HepG2 (cell line): Measurements from ENCODE around the gene SDF2. TPM values are rescaled to one million over a fixed set of nuclear protein-coding genes. Genes with fewer than 3 reads are reported as not detected.

Experiments
- BHLHE40 ChIP-seq: IDR thresholded peaks from 2 replicates; pipeline ENCODE4 v1.6.1; 2011; ENCODE audit warnings: low read length, improper control_type of control experiment
- DBP ChIP-seq: sonication (generic); formaldehyde crosslinking; IDR thresholded peaks from 2 replicates; pipeline ENCODE4 v1.4.0; 2020; ENCODE audit warnings: missing genetic modification reagents; ENCODE audit errors: not compliant biosample characterization
- HES4 ChIP-seq: sonication (generic); formaldehyde crosslinking; IDR thresholded peaks from 2 replicates; pipeline ENCODE4 v1.9.0; 2021; ENCODE audit warnings: mild to moderate bottlenecking, missing genetic modification reagents, borderline replicate concordance
- KAT8 ChIP-seq: IDR thresholded peaks from 2 replicates; pipeline ENCODE4 v1.6.1; 2016; ENCODE audit warnings: missing genetic modification reagents, missing compliant biosample characterization
- NFYC ChIP-seq: IDR thresholded peaks from 2 replicates; pipeline ENCODE4 v1.6.1; 2016; ENCODE audit warnings: missing genetic modification reagents, missing compliant biosample characterization
- NR1H2 ChIP-seq: sonication (generic); formaldehyde crosslinking; IDR thresholded peaks from 2 replicates; pipeline ENCODE4 v1.8.1; 2022; ENCODE audit warnings: low read depth, missing genetic modification reagents, borderline replicate concordance
- PAF1 ChIP-seq: IDR thresholded peaks from 2 replicates; pipeline ENCODE4 v1.6.1; 2016; ENCODE audit warnings: missing genetic modification reagents, missing compliant biosample characterization
- PBX3 ChIP-seq: sonication (generic); formaldehyde crosslinking; IDR thresholded peaks from 2 replicates; pipeline ENCODE4 v1.8.1; 2023; ENCODE audit warnings: missing genetic modification reagents, inconsistent platforms, borderline replicate concordance
- SNAPC5 ChIP-seq: sonication (generic); formaldehyde crosslinking; IDR thresholded peaks from 2 replicates; pipeline ENCODE4 v1.8.1; 2023; ENCODE audit warnings: mild to moderate bottlenecking, missing genetic modification reagents, borderline replicate concordance
- SP4 ChIP-seq: sonication (generic); formaldehyde crosslinking; IDR thresholded peaks from 2 replicates; pipeline ENCODE4 v1.8.1; 2023; ENCODE audit warnings: mild to moderate bottlenecking, missing genetic modification reagents
- SRSF4 ChIP-seq: fragments of 200-400 bp; formaldehyde crosslinking; IDR thresholded peaks from one replicate; pipeline ENCODE4 v1.6.1; 2018; ENCODE audit warnings: mild to moderate bottlenecking, low read depth, low read length, moderate library complexity; ENCODE audit not compliant: poor library complexity, severe bottlenecking
- SYNCRIP ChIP-seq: fragments of 200-400 bp; formaldehyde crosslinking; IDR thresholded peaks from 2 replicates; pipeline ENCODE4 v1.6.1; 2018; ENCODE audit warnings: mild to moderate bottlenecking, low read depth, low read length; ENCODE audit not compliant: insufficient read depth
- TBX2 ChIP-seq: sonication (generic); formaldehyde crosslinking; IDR thresholded peaks from 2 replicates; pipeline ENCODE4 v1.5.0; 2020; ENCODE audit warnings: missing genetic modification reagents, mild to moderate bottlenecking, borderline replicate concordance
- TEAD2 ChIP-seq: sonication (generic); formaldehyde crosslinking; IDR thresholded peaks from 2 replicates; pipeline ENCODE4 v1.9.0; 2021; ENCODE audit warnings: missing genetic modification reagents
- ZBTB21 ChIP-seq: sonication (generic); formaldehyde crosslinking; IDR thresholded peaks from 2 replicates; pipeline ENCODE4 v1.4.0; 2020; ENCODE audit warnings: missing genetic modification reagents
- ZKSCAN5 ChIP-seq: sonication (generic); formaldehyde crosslinking; IDR thresholded peaks from 2 replicates; pipeline ENCODE4 v1.5.1; 2020; ENCODE audit warnings: mild to moderate bottlenecking, missing genetic modification reagents
- ZNF615 ChIP-seq: sonication (generic); formaldehyde crosslinking; IDR thresholded peaks from 2 replicates; pipeline ENCODE4 v1.5.0; 2020; ENCODE audit warnings: mild to moderate bottlenecking, missing genetic modification reagents, borderline replicate concordance
- ZNF639 ChIP-seq: conservative IDR thresholded peaks from 2 replicates; pipeline ENCODE4 v1.6.1; 2018; ENCODE audit warnings: missing genetic modification reagents
- ZNF720 ChIP-seq: sonication (generic); formaldehyde crosslinking; IDR thresholded peaks from 2 replicates; pipeline ENCODE4 v1.4.0; 2020; ENCODE audit warnings: missing genetic modification reagents
- ZNF768 ChIP-seq: sonication (generic); formaldehyde crosslinking; IDR thresholded peaks from 2 replicates; pipeline ENCODE4 v1.4.0; 2020; ENCODE audit warnings: missing genetic modification reagents
- ZNF891 ChIP-seq: sonication (generic); formaldehyde crosslinking; IDR thresholded peaks from 2 replicates; pipeline ENCODE4 v1.5.0; 2020; ENCODE audit warnings: mild to moderate bottlenecking, missing genetic modification reagents
- polyA plus RNA-seq, 8 experiments: library from polyadenylated mRNA; depleted of rRNA in 3 of 8; stranded (reverse) in 7 of 8; unstranded in 1 of 8; fragments of >200 nt; fragmentation: Illumina TruSeq in 4 of 8; extraction: Trizol in 4 of 8; gene quantifications; 2 replicates each; pipeline versions ENCODE4 v1.2.1 to v1.2.3, GENCODE V29; 2011 to 2016; ENCODE audit warnings: low read depth in 4 of 8, missing spikeins in 1 of 8, mixed read lengths in 1 of 8; ENCODE audit not compliant: insufficient read depth in 1 of 8
- total RNA-seq, 5 experiments: library from RNA; depleted of rRNA; stranded (reverse); fragments of >200 nt; fragmentation: Illumina TruSeq; extraction: Trizol; gene quantifications; 2 replicates each; pipeline ENCODE4 v1.2.3, GENCODE V29; 2016; ENCODE audit warnings: low read depth in 1 of 5
- TF ChIP-seq, protein P1 (sequence below), 2 experiments: sonication (generic) in 1 of 2; formaldehyde crosslinking in 1 of 2; IDR thresholded peaks; 2 replicates each; pipeline versions ENCODE4 v1.5.1 to v1.6.1; 2011 to 2020; ENCODE audit warnings: borderline replicate concordance in 1 of 2, low read depth in 1 of 2, low read length in 1 of 2, mild to moderate bottlenecking in 1 of 2, missing genetic modification reagents in 1 of 2, moderate library complexity in 1 of 2

The SDF2 gene
- total and polyA plus RNA-seq, 2 of the 13 experiments (the other 11 are each of a cell fraction or from before 2014, with no cell fraction given): 58.2 to 58.4 TPM

DNA sequence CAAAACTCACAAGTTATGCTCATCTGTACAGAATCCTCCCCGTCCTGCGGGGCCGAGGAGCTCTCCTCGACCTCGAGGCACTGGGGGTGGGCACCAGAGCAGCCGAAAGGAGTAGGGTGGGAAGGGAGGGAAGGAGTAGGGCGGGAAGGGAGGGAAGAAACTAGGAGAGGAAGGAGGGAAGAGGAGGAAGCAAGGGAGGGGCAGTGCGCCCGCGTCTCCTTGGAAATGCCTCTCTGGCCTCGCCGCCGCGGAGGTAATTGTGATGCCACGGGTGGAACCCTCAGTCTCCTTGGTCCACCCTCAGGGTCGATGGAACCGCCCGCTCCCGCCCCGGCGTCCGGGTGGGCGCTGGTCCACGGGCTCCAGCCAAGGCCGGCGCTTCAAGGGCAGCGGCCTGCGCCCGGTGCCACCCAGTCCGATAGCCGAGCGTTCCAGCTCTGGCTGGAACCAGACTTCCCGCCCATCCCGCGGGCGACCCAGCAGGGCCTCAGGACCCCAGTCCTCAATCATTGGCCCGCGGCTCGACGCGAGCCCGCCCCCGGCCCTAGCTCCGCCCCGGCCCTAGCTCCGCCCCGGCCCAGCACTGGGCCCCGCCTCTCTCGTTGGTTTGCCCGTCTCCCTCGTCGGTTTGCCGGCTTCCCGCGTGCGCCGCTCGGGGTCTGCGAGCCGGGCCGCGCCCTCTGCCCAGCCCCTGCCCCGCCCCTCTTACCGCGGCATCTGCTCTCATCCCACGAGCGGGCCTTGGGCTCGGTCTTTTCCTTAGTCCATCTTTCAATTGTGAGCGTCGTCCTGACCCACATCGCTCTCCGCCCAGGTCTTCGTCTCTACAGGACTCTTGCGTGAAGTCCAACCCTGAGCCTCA lies 49.4 kb upstream of the SDF2 start (continued):
- TF ChIP-seq, protein P1, sequence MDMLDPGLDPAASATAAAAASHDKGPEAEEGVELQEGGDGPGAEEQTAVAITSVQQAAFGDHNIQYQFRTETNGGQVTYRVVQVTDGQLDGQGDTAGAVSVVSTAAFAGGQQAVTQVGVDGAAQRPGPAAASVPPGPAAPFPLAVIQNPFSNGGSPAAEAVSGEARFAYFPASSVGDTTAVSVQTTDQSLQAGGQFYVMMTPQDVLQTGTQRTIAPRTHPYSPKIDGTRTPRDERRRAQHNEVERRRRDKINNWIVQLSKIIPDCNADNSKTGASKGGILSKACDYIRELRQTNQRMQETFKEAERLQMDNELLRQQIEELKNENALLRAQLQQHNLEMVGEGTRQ (IDR thresholded peaks at IDR 0.05; ENCODE audit: low read depth, low read length): no peak
- TF ChIP-seq, protein P1 (CRISPR knock-in tag; IDR thresholded peaks at IDR 0.05; ENCODE audit: borderline replicate concordance): no peak
- TF ChIP-seq ZBTB21 (CRISPR knock-in tag) (no peak), ZNF768 (CRISPR knock-in tag) (peak; percentile 74), NR1H2 (CRISPR knock-in tag) (no peak), BHLHE40 (no peak), NFYC (peak; percentile 77), ZNF615 (CRISPR knock-in tag) (no peak), KAT8 (CRISPR knock-in tag) (peak; percentile 63; the same call in 1 of the 2 replicates), SYNCRIP (no peak), HES4 (CRISPR knock-in tag) (peak; percentile 73; the same call in 1 of the 2 replicates), ZNF639 (CRISPR knock-in tag) (peak; percentile 47; the same call in 1 of the 2 replicates), PBX3 (0 out of 2 replicates have a peak, but pooled peaks have one; percentile 26), ZNF891 (CRISPR knock-in tag) (peak; percentile 33), SP4 (CRISPR knock-in tag) (peak; percentile 93), TBX2 (CRISPR knock-in tag) (peak; percentile 56), PAF1 (CRISPR knock-in tag) (no peak), ZNF720 (CRISPR knock-in tag) (no peak), TEAD2 (CRISPR knock-in tag) (no peak), SNAPC5 (CRISPR knock-in tag) (0 out of 2 replicates have a peak, but pooled peaks have one; percentile 61), SRSF4 (no peak), ZKSCAN5 (CRISPR knock-in tag) (no peak), DBP (CRISPR knock-in tag) (no peak)
